PFSK-1 (cell line): Measurements from ENCODE around the gene LINC01488.

ENCODE experiments used
- FOXP2 ChIP-seq: optimal IDR thresholded peaks from 2 replicates; pipeline ENCODE3; 2011; ENCODE audit warnings: borderline replicate concordance, control low read depth, inconsistent platforms; ENCODE audit not compliant: insufficient read depth; ENCODE audit errors: extremely low read length, extremely low read depth
- POLR2AphosphoS5 ChIP-seq: IDR thresholded peaks from 2 replicates; pipeline ENCODE4 v1.6.1; 2012; ENCODE audit warnings: low read depth, mild to moderate bottlenecking, control low read depth, low read length, moderate library complexity
- SIN3A ChIP-seq: IDR thresholded peaks from 2 replicates; pipeline ENCODE4 v1.6.1; 2012; ENCODE audit warnings: mild to moderate bottlenecking, low read length, moderate library complexity, borderline replicate concordance; ENCODE audit not compliant: insufficient read depth
- TAF1 ChIP-seq: IDR thresholded peaks from 2 replicates; pipeline ENCODE4 v1.6.1; 2012; ENCODE audit warnings: low read length, control low read depth, borderline replicate concordance; ENCODE audit not compliant: insufficient read depth
- TF ChIP-seq, protein P1 (sequence below), 2 experiments: IDR thresholded peaks; 2 replicates each; pipeline versions ENCODE4 v1.6.1 to v1.8.0; 2011 to 2012; ENCODE audit warnings: low read depth in 2 of 2, low read length in 2 of 2, control low read depth in 1 of 2, inconsistent platforms in 1 of 2, mild to moderate bottlenecking in 1 of 2, moderate library complexity in 1 of 2; ENCODE audit not compliant: insufficient read depth in 1 of 2

The LINC01488 gene

DNA sequence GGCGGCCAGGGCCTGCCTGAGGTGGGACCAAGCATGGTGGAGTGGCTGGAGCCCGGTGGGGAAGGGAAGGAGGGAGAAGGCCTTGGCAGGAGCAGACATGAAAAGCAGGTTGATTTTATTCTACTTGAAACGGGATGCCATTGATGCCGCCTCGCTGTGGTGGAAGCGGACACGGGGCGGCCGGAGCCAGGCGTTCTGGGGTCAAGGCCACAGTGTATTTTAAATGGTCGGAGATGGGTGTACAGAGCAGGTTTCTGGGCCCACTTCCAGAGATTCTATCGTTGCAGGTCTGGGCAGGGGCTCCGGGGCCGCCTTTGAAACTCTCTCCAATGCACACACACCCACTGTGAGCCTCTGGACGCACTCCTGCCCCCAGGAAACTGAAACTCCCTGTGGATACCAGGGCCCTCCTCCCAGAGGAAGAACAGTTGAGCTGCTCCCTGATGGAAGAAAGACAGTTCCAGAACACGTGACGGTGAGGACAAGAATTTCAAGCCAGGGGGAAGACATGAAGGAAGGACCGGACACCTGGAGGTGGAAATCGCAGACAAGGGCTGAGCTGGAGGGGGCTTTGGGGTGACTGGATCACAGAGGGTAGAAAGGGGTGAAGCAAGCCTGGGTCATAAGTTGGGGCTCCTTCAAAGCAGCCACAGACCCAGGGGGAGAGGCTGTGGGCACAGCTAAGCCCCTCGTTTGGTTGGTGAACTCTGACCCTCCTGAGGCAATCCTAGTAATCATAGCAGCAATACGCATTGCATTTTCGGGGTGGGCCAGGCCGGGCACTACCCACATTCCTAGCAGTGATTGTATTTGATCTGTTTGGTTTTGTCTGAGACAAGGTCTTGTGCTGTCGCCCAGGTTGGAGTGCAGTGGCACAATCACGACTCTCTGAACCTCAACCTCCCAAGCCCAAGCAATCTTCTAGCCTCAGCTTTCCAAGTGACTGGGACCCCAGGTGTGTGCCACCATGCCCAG is 12.3 kb upstream of the LINC01488 start:
- no peak for TF ChIP-seq TAF1
- no peak for TF ChIP-seq POLR2AphosphoS5
- no peak for TF ChIP-seq FOXP2
- TF ChIP-seq SIN3A: no peak

DNA sequence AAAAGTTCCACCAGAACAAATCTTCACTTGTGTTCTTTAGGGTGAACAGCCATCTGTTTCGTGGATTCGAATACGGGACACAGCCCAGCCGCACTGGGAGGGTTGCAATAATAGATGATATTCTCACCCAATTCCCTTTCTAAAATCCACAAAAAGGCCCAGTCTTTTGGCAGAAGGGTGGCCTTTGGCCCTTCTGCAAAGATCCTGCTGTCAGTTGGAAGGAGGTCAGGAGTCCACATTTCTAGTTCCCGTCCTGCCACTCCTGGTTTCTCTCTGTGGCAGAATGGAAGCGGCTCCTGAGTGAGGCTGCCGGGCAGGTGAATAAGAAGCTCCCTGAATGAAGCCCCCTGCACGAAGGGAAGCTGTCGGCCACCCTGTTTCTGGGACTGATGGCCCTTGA is 11.2 kb upstream of the LINC01488 start:
- TF ChIP-seq POLR2AphosphoS5 (no peak), FOXP2 (no peak), TAF1 (no peak), SIN3A (no peak)
- TF ChIP-seq, protein P1, sequence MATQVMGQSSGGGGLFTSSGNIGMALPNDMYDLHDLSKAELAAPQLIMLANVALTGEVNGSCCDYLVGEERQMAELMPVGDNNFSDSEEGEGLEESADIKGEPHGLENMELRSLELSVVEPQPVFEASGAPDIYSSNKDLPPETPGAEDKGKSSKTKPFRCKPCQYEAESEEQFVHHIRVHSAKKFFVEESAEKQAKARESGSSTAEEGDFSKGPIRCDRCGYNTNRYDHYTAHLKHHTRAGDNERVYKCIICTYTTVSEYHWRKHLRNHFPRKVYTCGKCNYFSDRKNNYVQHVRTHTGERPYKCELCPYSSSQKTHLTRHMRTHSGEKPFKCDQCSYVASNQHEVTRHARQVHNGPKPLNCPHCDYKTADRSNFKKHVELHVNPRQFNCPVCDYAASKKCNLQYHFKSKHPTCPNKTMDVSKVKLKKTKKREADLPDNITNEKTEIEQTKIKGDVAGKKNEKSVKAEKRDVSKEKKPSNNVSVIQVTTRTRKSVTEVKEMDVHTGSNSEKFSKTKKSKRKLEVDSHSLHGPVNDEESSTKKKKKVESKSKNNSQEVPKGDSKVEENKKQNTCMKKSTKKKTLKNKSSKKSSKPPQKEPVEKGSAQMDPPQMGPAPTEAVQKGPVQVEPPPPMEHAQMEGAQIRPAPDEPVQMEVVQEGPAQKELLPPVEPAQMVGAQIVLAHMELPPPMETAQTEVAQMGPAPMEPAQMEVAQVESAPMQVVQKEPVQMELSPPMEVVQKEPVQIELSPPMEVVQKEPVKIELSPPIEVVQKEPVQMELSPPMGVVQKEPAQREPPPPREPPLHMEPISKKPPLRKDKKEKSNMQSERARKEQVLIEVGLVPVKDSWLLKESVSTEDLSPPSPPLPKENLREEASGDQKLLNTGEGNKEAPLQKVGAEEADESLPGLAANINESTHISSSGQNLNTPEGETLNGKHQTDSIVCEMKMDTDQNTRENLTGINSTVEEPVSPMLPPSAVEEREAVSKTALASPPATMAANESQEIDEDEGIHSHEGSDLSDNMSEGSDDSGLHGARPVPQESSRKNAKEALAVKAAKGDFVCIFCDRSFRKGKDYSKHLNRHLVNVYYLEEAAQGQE (IDR thresholded peaks at IDR 0.05; ENCODE audit: insufficient read depth in 1 of 2, low read depth in 2 of 2, low read length in 2 of 2): no peak

DNA sequence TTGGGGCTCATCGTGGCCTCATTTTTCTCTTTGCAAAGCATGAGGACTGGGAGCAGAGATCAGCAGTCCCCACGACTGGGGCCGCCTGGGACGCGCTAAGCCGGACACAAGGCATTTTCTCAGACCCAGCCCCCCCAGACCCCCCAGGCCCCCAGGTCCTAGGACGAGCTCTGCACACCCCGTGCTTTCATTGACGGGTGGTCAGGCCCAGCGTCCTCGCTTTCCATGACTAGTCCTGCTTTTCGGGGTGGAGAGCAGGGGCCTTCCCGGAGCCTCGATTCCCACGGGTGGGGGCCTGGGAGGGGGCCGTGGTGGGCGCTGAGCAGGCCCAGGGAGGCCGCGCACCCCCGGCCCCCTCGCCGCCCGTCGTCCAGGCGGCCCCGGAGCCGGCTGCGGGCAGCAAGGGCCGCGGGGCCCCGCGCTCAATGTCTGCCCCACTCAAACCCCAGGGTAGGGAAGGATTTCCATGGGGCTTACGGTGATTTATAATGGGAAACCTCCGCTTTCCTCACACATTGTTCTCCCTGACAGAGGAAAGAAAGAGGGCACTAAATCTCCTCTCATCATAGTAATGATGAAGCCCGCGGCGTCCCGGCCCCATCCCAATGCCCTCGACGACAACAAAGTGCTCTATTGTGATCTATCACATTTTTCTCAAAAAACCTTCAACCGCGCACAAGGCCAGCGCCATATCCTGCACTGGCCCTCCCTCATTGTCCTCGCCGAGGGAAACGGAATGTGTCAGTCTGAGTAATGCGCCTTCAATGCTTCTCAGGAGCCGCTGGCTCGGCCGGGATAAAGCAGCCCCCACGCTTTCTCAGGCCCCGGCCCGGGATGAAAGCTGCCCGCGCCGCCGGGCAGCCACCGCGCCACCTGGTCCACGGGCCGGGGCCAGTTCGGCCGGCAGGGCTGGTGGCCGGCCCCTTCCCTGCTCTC is 10.4 kb upstream of the LINC01488 start:
- TF ChIP-seq SIN3A (no peak), FOXP2 (no peak)

DNA sequence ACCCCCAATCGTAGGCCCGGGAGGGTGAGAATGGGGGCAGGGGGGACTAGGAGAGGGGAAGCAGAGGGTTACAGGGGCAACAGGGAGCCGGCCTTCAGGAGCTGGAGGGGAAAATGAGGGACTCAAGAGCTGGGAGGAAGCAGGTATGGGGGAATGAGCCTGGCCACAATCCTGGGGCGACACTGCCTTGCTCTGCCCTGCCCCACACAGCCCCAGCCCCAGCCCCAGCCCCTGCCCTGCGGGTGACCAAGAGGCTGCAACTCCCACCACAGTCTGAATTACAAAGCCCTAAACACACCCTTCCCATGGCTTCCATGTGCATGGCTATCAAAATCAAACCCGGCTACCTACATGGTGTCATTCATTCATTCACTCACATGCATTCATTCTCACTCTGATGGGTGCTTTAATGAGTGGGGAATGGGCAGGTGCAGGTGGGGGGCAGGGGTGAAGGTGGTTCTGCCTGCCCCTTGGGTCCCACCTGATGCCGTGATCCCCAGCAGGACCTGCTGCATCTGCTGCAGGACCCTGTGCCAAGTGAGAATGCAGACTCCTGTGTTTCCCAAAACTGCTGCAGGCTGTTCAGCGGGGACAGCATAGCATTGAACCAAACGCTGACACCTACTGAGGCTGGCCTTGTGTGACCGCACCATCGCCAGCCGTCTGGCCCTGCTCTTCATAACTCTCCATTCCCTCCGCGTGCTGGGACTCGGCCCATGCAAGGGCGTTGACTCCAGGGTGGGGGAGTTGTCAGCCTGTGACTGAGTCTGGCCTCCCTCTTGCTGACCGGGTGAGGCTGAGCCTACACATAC is 9.5 kb upstream of the LINC01488 start:
- TF ChIP-seq FOXP2 (no peak), TAF1 (no peak), SIN3A (no peak), POLR2AphosphoS5 (no peak)
- TF ChIP-seq, protein P1 (IDR thresholded peaks at IDR 0.05; ENCODE audit: insufficient read depth in 1 of 2, low read depth in 2 of 2, low read length in 2 of 2): no peak

DNA sequence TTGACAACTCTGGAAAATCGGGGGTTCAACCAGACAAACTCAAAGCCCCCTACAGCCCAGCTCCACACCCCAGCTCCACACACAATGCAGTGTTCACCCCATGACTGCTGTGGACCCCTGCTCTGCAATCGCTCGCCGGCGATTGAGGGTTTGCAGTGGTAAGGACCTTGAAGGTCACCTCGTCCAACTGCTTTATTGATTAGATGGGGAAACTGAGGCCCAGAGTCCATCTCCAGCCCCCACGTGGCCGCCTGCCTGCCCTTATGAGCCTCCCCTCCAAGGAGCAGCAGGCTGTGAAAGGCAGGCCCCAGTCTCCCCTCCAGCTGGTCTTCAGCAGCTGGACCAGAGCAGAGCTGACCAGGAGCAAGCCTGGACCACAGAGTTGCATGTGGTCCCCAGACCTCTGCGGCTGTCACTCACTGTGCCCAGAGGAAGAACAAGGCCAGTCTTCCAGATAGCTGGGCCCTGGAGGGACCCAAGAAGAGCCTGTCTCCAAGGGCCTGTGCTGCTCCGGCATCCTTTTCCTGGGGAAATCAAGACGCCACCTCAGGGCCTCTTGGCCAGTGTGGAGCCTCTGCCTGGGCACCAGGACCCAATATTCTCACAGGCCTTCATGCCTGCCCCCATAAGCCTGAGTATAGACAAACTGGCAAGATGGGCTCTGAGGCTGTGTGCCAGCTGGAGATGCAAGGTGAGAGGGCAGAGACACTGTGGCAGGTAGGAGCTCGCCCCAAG is 8.8 kb upstream of the LINC01488 start:
- TF ChIP-seq FOXP2 (no peak), POLR2AphosphoS5 (no peak), SIN3A (no peak), TAF1 (no peak)
- TF ChIP-seq, protein P1 (IDR thresholded peaks at IDR 0.05; ENCODE audit: insufficient read depth in 1 of 2, low read depth in 2 of 2, low read length in 2 of 2): no peak
